NCI-H128 (cell line): ENCODE results near the gene CENPF.
A peak's percentile ranks its signal among the peaks of the same experiment; 100 is the strongest.
"Not testable (repeated sequence)": the region's sequence is repeated elsewhere in the genome, so short reads cannot be mapped to it uniquely, and the experiment has no call there.

ENCODE experiments used
- DNase-seq: peaks from one replicate; lab custom pipeline; 2025; ENCODE audit not compliant: unreplicated experiment; lab: John Stamatoyannopoulos, UW

The CENPF gene, protein sequence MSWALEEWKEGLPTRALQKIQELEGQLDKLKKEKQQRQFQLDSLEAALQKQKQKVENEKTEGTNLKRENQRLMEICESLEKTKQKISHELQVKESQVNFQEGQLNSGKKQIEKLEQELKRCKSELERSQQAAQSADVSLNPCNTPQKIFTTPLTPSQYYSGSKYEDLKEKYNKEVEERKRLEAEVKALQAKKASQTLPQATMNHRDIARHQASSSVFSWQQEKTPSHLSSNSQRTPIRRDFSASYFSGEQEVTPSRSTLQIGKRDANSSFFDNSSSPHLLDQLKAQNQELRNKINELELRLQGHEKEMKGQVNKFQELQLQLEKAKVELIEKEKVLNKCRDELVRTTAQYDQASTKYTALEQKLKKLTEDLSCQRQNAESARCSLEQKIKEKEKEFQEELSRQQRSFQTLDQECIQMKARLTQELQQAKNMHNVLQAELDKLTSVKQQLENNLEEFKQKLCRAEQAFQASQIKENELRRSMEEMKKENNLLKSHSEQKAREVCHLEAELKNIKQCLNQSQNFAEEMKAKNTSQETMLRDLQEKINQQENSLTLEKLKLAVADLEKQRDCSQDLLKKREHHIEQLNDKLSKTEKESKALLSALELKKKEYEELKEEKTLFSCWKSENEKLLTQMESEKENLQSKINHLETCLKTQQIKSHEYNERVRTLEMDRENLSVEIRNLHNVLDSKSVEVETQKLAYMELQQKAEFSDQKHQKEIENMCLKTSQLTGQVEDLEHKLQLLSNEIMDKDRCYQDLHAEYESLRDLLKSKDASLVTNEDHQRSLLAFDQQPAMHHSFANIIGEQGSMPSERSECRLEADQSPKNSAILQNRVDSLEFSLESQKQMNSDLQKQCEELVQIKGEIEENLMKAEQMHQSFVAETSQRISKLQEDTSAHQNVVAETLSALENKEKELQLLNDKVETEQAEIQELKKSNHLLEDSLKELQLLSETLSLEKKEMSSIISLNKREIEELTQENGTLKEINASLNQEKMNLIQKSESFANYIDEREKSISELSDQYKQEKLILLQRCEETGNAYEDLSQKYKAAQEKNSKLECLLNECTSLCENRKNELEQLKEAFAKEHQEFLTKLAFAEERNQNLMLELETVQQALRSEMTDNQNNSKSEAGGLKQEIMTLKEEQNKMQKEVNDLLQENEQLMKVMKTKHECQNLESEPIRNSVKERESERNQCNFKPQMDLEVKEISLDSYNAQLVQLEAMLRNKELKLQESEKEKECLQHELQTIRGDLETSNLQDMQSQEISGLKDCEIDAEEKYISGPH (N-terminal part only)

DNA sequence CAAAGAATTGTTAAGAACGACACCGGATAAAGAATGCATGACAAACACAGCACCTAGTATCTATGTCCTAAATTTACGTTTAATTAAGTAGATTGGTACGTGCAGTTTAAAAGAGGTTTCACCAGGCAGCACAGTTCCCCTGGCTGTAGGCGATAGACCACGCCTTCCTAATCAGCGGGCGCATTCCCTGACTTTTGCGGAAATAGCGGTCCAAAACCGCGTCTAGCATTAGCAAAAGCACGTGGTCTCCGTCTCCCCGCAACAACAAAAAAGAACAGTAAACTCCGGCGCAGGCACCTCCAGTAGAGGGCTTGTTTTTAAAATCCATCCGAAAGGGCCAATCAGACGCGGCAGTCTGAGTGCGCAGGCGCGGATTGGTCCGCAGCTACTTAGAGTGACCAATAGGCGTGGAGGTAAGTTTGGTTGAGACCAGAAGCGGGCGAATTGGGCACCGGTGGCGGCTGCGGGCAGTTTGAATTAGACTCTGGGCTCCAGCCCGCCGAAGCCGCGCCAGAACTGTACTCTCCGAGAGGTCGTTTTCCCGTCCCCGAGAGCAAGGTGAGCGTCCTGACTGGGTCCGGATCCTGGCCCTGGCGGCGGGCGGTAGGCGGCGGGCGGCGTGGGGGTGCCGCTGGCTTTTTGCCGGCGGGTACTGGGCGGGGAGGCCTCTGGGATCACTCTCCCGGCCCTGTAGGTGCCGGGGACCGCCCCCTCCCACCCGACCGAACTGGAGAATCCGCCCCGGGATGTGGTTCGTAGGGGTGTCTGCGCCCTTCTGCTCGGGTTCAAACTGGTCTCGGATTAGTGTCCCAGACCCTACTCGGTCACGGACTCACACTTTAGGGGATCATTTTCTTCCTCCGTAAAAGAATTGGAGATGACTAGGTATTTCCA, at the start of gene CENPF:
Gene CENPF, plus strand, starts transcription at position 432 of the 894 bp plus-strand sequence. CDS start 10,560 bp downstream, outside the sequence.
- peak; percentile 99 for DNase-seq

DNA sequence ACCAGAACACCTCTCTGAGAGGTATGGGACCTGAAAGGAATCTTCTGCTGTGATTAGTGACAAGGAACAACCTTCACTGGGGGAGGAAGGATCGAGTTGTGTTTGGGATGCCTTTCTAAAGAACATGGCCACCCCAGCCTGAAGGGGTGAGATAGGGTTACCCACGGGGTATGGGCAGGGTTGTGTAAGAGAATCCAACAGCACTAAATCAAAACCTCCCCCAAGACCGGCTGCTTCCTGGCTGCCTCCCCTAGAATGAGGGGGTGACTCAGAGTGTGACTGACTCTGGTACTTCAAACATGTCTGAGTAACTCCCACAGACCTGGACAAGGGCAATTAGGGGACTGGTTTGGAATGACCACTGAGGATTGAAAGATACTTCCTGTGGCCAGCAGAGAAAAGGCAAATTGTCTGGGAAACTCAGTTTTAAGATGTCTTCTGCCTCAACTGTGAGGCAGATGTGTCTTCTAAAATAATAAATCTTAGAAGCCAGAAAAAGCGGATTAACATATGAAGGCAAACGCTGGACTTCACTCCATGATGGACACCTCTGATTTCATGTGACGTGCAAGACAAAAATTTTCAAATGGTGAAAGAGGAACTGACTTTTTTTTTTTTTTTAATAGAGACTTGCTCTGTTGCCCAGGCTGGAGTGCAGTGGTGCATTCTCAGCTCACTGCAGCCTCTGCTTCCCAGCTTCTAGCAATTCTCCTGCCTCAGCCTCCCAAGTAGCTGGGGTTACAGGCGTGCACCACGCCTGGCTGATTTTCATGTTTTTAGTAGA, 44.9 kb upstream of the CENPF start:
- no peak for DNase-seq

DNA sequence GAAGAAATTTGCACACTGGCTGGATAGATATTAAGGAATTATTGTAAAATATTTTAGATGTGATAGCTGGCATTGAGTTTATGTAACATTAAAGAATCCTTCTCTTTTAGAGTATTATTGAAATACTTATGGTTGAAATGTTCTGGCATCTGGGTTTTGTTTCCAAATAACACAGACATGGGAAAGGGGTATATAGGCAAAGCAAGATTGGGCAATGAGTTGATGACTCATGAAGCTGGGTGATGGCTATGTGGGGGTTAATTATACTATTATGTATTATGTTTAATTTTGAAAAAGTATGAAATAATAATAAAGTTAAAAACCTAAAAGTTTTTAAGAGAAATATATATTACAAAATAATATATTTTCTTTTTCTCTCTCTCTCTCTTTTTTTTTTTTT, 39.1 kb upstream of the CENPF start:
- no peak for DNase-seq

DNA sequence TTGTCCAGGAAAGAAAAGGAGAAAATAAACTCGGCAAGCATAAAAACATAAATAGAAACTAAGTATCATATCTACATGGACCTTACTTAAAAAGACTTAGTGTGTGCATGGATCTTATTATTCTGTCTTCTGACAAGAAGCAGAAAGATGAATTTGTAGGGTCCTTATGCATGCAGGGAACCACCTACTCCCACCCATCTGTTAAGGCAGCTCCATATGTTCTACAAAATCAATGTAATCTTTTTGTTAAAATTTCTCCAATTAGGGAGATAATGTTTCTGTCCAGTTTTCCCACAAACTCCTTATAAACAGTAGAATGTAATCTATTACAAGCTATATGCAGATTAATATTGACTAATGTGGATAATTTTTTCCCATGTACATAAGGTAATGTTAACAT, 37.7 kb upstream of the CENPF start:
- DNase-seq: no peak

DNA sequence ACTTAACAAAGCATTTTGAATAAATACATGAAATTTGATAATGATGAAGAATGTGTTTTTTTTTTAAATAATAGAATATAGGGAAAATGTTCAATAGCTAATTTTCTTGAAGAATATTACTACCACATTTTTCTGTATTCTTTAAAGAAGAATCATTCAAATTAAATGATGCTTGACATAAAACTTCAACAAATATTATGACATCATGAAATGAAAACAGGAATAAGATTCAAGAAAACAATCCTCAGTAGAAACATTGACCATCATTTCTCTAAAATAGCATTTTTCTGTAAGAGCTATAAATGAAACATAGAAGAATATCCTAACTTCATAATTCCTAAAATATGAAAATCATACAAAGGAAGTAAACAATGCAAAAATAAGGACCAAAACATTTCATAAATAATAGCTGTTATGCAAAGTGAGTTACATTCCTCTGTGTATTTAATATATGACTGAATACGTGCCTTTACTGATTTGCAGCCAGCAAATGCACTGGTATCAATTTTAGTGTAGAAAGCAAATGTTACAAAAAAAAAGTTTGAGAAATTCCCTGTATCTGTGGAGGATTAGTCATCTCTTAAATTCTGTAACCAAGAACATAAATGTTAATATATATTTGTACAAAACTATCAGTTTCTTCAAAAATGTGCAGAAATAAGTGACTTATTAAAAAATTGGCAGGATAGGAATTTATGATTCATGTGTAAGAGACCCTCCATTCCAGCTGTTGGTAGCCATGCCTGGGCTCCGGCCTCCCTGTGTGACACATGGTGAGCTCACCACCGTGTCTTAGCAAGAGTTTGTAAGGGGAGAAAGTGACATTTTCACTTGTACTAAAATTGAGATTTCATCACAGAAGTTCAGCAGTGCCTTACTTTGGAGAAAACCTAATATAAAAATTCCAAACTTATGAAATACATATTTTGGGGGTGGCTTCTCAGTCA, 36.6 kb upstream of the CENPF start:
- DNase-seq: no peak

DNA sequence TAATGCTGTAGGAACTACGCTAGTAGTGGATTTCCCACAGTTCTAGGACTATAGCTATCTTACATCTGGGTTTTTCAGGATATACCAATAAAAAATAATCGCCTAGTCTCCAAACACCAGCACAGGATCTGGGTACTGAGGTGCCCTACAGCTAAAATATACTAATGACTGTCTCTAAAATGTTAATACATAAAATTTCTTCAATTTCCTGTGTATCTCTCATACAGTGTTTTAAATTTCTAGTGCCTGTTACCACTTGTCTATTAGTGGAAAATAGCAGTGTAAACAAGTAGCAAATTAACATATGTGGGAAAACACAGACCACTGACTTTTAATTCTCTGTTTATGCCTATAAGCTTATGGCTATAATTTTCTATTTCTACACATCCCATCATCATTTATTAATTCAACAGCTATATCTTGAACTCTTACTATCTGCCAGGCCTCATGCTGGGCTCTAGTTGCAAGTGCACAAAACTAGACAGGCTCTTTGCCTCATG, 35.5 kb upstream of the CENPF start:
- no peak for DNase-seq

DNA sequence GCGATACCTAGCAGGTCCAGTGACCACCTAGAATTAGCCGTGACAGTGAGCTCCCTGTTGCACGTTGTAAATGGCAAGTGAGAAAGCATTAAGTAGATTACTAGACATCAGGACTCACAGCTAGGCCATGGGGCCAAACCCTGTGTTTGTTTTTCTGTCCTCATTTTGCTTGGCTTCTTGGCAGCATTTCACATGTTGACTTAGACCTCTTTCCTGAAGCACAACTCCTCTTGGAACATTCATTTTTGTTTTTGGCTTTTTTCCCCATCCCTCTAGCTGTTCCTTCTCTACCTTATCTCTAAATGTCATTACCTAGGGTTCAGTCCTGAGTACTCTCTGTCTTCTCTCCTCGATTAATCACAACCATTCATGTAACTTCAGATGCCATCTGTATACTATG, 34.7 kb upstream of the CENPF start:
- no peak for DNase-seq

DNA sequence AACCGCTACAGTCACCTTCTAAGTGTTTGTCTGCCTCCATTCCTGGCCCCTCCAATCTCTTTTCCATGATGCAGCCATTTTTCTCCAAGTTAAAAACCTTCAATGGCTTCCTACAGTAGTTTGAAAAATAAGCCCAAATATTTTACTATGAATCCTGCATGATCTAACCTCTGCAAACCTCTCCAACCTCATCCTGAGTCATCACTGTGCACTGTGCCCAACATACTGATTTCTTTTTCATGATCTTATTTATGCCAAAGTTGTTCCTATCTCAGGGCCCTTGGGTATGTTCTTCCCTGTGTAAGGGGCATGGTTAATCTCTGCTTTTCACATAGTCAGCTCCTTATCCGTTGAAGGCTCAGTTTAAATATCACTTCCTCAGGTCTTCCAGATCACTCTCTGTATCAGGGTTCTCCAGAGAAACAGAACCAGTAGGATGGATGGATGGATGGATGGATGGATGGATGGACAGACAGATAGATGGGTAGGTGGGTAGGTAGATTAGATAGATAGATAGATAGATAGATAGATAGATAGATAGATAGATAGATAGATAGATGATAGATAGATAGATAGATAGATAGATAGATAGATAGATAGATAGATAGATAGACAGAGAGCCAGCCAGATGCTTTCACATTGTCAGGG, 33.5 kb upstream of the CENPF start:
- DNase-seq: no peak

DNA sequence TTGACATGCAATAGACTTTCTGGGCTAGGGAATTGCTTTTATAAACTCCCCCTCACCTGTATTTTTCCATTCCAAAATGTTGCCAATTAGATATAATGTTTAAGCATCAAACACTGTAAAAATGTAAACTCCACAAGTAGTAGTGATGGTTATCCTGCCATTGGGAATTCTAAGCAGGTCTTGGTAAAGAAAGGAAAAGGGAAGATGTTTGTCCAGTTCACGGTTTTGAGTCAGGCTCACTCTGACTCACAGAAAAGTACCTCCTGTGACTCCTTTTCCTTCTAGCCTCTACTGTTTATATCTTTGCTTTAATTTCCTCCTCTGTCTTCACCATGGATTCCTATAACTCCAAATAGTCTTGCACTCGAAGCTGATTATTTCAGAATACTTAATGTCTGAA, 32.6 kb upstream of the CENPF start:
- DNase-seq: no peak

DNA sequence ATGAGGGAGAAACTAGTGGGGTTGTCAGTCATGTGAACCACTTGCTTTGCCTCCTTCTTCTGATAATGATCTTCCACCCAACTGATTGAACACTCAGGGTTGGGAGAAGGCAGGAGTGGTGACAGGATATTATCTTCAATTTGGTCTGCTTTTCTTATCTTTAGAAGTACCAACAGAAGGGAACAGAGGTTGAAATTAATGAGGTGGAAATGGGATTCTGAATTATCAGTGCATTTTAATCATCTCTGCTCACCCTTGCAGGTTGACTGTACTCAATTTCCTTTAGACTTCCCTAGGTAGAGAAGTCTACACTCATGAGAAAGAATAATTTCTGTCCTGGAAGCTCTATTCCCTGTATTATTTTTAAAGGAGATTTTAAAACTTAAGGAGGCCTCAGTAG, 31.7 kb upstream of the CENPF start:
- DNase-seq: no peak

DNA sequence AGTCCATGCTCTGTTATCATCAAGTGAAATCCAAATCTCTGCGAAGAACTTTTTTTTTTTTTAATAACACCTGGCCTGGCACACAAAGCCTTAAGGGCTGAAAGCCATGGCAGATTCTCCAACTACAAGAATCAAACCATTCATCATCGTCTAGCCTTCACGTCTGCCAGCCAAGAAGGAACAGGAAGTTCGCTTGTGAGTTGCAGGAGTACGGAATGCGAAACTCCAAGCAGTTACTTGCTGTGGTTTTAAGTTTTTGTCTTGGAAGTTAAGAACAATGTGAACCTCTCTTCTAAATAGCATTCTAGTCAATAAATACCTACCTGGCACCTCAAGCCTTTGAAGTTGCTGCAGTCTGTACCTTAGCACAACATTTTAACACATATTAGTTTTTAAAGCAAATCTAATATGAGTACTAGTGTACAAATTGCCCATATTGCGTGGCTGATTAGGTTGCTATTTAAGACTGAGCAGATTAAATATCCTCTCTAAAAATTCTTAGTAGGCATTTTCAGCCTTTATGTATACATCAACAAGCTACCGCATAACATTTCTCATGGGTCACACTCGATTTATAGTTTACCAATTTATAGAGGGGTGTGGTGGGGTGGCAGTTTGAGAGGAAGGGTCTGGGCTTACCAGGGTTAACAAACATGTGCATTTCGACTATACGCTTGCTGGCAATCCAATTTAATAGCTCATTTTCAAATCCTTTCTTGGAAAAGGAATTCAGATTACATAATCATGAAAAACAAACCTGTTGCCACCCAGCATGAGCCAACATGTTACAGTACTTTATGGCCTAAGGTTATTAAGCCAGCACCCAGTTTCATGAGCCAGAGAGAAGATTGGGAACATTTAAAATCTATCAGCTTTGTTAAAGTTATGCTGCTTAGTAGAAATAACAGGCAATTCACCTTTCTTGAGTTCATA, 29.3 kb upstream of the CENPF start:
- DNase-seq: no peak

DNA sequence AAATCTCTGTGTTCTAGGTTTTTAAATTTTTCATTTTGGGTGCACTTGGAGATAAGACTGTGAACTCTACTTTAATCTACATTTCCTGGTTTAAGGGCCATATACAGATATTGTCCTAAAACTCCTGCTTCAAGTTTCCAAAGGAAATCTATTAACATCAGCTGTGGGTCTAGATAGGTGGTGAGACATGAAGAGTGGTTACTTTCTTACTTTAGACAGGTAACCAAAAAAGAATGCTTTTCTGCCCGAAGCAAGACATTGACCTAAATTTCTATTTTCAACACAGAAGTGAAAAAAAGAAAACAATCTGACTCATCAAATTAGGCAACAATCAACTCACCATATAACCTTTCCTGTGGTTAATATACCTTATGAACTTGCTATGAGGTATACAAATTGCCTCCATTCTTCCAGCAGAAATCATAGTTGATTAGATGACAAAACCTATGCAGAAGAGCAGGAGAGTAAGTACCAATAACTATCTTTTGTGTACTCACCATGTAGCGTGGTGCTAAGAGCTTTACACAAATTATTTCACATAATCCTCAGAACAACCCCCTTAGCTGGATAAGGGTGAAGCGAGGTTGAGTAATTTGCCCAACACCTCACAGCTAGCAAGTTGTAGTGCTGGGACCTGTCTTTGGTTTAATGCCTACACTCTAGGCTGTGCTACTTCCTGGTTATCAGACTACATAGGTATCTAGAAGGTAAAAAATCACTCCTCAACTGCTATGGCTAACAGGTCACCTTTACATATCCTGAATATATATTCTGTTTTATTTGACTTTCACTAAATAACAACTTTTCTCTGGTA, 28.2 kb upstream of the CENPF start:
- DNase-seq: no peak

DNA sequence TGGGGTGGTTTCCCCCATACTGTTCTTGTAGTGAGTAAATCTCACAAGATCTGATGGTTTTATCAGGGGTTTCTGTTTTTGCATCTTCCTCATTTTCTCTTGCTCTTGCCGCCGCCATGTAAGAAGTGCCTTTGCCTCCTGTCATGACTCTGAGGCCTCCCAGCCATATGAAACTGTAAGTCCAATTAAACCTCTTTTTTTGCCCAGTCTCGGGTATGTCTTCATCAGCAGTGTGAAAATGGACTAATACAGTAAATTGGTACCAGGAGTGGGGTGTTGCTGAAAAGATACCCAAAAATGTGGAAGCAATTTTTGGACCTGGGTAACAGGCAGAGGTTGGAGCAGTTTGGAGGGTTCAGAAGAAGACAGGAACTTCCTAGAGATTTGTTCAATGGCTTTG, 26.9 kb upstream of the CENPF start:
- not testable (repeated sequence) for DNase-seq

DNA sequence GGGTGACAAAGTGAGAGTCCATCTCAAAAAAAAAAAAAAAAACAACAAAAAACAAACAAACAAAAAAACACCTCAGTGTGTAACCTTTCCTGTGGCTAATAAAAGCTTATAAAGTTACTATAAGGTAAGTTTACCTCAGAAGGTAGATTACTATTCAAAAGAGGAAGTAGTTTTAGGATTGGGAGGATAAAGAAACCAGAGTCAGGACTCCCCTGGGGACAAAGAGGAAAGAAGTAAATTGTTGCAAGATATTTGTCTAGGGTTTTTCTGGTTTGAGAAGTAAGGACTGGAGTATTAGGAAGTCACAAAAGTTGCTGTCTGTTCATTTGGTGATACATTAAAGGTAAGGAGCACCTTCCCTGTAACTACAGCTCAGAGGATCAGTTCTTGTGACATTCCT, 23.8 kb upstream of the CENPF start:
- DNase-seq: no peak

DNA sequence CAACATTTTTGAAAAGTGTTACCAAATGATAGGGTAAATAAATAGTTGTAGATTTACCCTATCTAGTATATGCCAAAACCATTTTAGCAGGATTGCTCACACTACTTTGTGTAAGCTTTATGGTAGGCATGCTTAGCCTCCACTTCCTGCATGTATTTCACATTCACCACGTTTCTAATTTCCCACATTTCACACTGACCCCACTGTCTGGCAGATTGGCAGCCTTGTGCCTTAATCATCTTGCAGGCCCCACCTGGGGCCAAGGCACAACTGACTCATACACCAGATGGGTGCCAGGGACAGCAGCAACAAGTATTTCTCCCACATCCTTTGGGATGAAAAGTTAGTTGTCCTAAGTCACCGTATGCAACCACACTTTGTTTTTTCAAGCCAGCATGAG, 21.2 kb upstream of the CENPF start:
- DNase-seq: no peak
